Dermis blood vessel endothelial cell (primary cell): ENCODE data around the gene RAD9B. TPM values are rescaled to one million over a fixed set of nuclear protein-coding genes. Genes with fewer than 3 reads are reported as not detected.

Source experiments
- total RNA-seq: library from RNA; depleted of rRNA; stranded (reverse); fragments of >200 nt; gene quantifications from 2 replicates; pipeline ENCODE4 v1.2.3, GENCODE V29; 2014

RAD9B gene
- total RNA-seq, 1 donor from 2014 or later = 1.2 TPM

Other genes starting within 250 kb of the RAD9B start
- 84.6 and 176 TPM in 2 replicates for gene ATP2A2, start 221.1 kb upstream of the RAD9B start, total RNA-seq
- 56.8 and 71.9 TPM in 2 replicates for gene ANAPC7, start 98.6 kb upstream of the RAD9B start, total RNA-seq
- gene ARPC3, start 52.0 kb upstream of the RAD9B start, total RNA-seq = 297 and 356 TPM in 2 replicates
- gene GPN3, start 34.1 kb upstream of the RAD9B start, total RNA-seq = 19.9 and 22.7 TPM in 2 replicates
- 8.8 and 10.1 TPM in 2 replicates for gene FAM216A, start 33.5 kb upstream of the RAD9B start, total RNA-seq
- 77.1 and 78.3 TPM in 2 replicates for gene VPS29, start 220 bp upstream of the RAD9B start, total RNA-seq
- 9.0 and 13.3 TPM in 2 replicates for gene PPTC7, start 81.0 kb downstream of the RAD9B start, total RNA-seq
- gene TCTN1, start 111.8 kb downstream of the RAD9B start, total RNA-seq = 7.9 and 9.9 TPM in 2 replicates
- gene HVCN1, start 186.8 kb downstream of the RAD9B start, total RNA-seq = 5.0 and 6.1 TPM in 2 replicates
- 113 and 153 TPM in 2 replicates for gene PPP1CC, start 240.6 kb downstream of the RAD9B start, total RNA-seq